HG03103 (cell line): ENCODE results near the gene TMEM54.

Source experiments
- ATAC-seq: cut with Tn5 transposase; IDR thresholded peaks from one replicate; pipeline ENCODE4 v1.9.1; 2021; ENCODE audit warnings: low read depth; ENCODE audit not compliant: unreplicated experiment

Gene TMEM54, protein sequence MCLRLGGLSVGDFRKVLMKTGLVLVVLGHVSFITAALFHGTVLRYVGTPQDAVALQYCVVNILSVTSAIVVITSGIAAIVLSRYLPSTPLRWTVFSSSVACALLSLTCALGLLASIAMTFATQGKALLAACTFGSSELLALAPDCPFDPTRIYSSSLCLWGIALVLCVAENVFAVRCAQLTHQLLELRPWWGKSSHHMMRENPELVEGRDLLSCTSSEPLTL

DNA sequence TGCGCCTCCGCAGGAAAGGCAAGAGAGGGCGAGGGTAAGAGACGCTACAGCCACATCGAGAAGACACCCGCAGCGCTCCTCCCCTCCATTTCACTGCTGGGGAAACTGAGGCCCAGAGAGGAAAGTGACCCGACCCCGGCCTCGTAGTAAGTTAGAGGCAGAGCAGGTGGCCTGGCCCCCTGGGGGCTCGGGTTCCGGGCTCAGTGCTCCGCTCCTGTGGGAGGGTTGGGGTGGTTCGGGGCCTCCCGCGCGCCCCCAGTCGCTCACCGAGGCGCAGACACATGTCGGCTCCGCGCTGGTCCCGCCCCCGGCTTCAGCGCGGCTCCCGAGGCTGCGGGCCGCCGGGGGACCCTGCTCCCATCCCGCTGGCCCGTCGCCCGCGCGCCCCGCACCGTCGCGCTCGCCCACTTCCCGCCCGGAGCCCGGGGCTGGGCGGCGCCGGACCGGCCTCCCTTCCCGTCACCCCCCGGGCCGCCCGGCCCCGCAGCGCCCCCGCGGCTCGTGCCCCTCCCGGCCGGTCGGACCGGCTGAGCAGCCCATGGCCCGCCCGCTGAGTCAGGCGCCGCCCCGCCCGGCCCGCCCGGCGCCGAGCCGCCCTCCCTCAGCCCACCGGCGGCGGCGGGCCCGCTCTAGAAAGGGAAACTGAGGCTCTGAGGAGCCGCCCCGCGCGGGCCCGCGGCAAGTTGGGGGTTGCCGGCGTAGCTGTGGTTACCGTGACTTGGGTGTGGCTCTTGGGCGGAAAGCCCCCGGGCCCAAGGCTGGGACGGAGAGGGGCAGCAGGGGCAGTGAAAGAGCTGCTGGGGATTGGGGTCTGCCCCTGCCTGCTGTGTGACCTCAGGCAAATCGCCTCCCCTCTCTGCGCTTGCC lies at the start of gene TMEM54:
TSS of gene TMEM54 (minus strand) at position 434 of the 867 bp plus-strand sequence. CDS start at position 283, 151 bp downstream.
- ATAC-seq = no peak

DNA sequence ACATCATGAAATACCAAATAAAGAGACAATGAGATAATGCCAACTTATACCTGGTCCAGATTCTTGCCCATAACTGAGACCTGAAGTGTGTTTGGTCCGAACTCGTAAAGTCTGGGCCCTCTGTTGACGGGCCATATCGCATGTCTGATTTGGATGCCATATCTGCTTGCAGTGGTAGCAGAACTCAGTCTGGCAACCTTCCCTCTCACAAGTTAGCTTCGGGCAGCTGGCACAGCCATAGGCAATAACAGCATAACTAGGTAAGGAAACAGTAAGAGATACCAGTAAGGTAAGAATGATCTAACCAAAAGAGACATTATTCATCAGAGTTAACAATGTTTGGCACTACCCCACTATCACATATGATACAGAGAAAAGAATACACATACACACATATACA lies 48.3 kb upstream of the TMEM54 start:
- no peak for ATAC-seq

DNA sequence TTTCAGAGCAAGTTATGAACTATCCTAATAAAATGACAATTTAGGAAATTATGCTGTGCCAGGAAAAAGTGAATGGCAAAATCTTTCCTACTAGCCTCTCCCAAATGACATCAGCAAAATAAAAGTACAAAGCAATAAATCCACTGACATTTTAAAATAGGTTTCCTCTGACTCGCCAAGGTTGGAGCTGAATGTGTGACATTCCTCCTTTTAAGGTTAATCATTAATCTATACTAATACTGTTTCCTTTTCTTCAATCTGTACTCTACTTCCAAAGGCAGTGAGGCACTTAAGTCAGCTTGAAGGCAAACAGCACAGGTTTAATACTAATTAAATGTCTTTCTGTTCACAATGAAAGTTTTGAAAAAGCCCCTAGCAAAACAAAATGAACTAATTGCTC lies 47.7 kb upstream of the TMEM54 start:
- no peak for ATAC-seq

- no peak for ATAC-seq
Measured at GRCh38 chr1:32948390-32948722, 47.2 kb upstream of the TMEM54 start.

GRCh38 chr1:32947669-32948389 lies 46.6 kb upstream of the TMEM54 start:
- ATAC-seq = no peak

DNA sequence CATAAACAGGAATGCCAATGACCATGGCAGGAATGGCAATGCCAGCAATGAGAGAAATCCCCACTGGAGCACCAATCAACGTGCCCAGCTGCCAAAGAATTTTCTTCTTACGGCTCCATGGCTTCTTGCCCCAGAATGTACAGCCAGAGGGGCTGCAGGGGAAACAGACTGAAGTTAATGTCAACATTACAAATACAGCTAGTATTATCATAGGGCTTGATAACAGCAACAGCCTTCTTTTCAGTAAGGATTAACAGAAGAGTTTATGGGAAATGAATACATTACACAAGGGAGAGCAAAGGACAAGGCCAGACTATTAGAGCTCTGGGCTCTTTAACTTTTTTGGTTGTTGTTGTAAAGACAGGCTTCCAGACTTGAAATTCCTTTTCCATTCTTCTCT lies 45.2 kb upstream of the TMEM54 start:
- no peak for ATAC-seq

DNA sequence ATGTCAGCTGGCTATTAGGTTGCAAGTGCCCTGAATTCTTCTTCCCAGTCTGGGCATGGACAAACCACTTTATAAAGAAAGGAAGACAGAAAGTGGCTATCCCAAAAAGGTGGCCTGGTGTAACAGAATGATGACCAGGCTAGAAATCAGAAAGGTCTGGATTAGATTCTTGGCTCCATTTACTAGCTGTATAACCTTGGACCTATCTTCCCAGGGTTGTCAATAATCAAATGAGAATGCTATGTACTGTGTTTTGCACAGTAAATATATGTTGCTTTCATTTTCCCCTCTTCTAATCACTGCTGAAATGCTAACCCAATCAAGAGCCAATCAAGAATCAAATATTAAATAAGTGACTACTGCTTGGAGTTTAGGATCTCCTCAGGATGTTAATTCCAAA lies 43.0 kb upstream of the TMEM54 start:
- ATAC-seq = no peak

DNA sequence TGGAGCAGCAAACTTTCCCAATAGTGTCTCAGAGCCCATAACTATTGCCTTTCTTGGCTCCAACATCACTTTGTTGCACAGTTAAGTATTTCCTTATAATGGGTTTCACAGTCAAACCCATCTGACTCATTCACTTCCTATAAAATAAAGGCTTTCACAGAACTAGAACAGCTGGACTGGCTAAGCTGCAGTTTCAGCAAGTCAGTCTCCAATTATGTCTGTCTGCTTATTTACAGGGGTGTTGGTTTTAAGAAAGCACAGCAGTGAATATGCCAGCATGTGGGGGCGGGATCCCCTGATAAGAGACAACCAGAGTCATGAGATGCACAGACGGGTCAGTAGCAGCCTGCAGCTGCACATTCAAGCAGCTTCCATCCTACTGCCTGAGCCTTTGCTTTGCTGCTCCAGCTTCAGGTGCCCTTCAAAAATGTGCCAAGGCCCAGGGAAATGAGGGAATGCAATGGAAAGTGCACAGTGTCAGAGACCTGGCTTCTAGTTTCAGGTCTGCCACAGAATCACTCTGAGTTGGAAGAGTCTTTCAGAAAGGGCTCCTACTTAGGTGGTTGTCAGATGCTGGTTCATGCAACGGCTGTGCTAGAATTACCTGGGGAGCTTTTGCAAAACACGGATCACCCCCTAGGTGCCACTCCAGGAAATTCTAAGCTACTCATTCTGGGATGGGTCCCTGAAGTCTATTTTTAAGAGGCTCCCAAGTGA lies 38.6 kb upstream of the TMEM54 start:
- ATAC-seq = no peak

DNA sequence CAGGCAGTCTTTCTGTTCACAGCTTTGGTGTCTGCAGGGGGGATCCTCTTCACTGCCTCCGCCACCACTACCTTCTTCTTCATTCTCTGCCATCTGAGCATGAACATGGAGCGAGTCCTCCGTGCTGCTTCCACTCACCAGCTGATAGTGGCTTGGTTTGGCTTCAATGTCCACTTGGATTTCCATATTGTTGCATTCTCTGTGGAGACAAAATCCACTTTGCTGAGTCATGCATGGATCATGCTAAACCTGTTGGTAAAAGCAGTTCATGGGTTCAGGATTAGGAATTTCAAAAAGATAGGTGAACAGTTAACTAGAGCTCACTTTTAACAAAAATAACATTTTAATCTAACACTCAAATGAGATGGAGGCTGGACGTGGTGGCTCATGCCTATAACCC lies 35.9 kb upstream of the TMEM54 start:
- no peak for ATAC-seq

DNA sequence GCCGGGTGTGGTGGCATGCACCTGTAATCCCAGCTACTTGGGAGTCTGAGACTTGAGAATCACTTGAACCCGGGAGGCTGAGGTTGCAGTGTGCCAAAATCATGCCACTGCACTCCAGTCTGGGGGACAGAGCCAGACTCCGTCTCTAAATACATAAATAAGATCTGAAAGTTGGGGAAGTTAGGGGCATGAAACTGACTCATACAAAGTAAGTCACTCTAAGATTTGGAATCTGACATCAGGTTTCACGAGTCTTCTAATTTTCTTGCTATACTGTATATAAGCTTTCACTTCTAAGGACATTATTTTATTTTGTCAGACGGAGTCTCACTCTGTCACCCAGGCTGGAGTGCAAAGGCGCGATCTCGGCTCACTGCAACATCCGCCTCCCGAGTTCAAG lies 33.3 kb upstream of the TMEM54 start:
- ATAC-seq = no peak

- no peak for ATAC-seq
Measured at GRCh38 chr1:32933742-32934322, 32.6 kb upstream of the TMEM54 start.

DNA sequence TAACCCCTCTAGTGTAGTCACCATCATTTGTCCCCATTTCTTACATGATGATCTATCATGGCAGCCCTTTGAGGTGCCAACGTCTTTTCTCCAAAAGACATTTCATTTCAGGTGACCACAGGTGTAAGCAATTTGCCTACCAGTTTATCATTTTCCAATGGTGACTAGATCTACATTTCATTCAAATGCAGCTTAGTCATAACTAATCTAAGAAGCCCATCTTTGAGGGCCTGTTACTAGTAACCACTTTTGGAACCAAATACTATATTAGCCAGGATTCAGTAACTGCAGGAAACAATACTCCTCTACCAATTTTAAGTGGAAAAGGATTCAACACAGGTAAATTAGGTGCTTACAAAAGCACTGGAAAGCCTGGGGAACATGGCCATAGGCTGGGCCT lies 30.6 kb upstream of the TMEM54 start:
- no peak for ATAC-seq

DNA sequence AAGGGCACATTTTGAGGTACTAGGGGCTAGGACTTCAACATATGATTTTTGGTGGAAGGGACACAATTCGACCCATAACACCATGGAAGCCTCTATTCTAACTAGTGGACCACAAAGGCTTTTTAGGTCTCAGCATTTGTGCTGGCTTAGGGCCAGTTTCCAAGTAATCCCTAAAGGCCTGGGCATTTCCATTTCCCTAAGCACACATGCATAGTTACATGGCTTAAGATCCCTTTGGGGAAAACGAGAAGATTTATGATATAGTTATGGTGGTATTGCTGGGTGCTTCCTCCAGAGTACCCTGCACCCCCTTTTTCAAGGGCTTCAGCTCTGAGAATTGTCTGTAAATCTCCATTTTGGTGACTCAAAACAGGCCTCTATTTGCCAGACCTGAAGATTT lies 28.2 kb upstream of the TMEM54 start:
- ATAC-seq = no peak

- ATAC-seq = no peak
Measured at GRCh38 chr1:32928715-32929114, 27.5 kb upstream of the TMEM54 start.

DNA sequence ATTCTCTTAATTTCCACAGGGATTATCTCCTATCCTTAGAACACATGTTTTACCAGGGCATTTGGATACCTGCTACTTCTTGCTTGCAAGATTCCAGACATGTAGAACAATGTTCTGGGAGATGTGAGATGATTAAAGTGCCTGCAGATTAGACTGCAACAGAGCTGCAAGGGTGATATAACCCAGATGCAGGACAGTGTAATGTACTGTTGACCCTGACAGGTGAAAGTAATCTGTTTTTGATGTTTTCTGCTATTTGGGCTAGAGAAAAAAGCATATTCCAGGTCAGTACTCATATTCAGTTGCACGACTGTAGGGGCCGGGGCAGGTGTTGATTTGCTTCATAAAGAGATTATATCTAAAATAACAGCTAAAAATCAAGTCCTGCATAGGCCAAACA lies 27.1 kb upstream of the TMEM54 start:
- ATAC-seq = no peak

- no peak for ATAC-seq
Measured at GRCh38 chr1:32927441-32927840, 26.3 kb upstream of the TMEM54 start.

DNA sequence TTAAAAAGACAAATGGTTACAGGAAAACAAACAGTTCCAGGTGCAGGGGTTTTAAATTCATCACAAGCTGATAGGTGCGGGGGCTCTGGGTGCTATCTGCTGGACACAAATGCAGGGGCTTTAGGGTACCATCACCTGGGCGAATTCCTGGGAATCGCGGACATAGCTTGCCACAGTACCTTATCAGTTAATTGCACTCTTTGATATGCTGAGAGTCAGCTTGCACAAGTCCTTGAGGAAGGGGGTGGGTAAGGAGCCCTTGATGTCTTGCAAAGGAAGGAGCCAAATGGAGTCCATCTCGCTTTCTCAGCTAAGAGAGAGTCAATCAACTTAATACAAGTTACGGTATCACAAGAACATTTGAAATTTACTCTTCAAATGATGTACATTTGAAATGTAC lies 25.4 kb upstream of the TMEM54 start:
- no peak for ATAC-seq

DNA sequence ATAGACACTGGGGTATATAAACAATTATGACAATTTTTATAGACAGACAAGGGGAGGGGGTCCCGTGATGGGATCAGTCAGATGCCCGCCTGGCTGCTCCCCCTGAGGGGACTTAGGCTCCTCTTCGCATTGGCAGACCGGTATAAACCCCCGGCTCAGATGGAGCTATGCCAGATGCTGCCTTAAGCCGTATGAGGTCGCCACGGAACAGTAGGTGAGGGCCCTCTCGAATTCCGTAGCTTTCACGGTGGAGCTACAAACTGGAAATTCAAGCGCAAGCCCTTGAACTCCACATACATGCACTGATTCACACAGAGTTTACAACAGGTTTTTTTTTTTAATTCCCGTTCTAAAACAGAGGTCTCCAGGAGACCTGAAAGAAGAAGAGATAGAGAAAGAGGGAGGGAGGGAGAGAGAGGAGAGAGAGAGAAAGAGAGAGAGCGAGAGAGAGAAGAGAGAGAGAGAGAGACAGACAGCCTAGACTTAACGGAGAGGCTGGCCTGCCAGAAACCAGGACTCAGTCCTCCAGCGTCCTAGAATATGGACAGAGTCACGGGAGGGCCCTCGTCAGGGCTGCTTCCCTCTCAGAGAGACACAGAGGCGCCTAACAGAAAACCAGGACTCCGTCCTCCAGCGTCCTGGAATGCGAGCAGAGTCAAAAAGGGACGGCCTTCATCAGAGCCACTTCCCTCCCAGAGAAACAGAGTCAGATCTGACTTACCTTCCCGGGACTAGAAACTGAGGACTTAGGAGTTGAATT lies 24.4 kb upstream of the TMEM54 start:
- ATAC-seq = no peak

- ATAC-seq = no peak
Measured at GRCh38 chr1:32924881-32925344, 23.7 kb upstream of the TMEM54 start.

GRCh38 chr1:32920833-32921232 lies 19.6 kb upstream of the TMEM54 start:
- ATAC-seq = no peak
